Ectodermal cell (in vitro differentiated cells): ENCODE results near the gene OSBPL10.

Experiments
- H3K27ac ChIP-seq: 2 replicates; pipeline ENCODE4 v1.7.0; 2013; ENCODE audit warnings: mild to moderate bottlenecking, low read depth, low read length; ENCODE audit not compliant: insufficient read depth, poor library complexity, severe bottlenecking
- H3K27me3 ChIP-seq: 2 replicates; pipeline ENCODE4 v1.7.0; 2013; ENCODE audit warnings: mild to moderate bottlenecking, low read length; ENCODE audit not compliant: insufficient read depth, control insufficient read depth, poor library complexity, severe bottlenecking
- H3K36me3 ChIP-seq: one replicate; pipeline ENCODE4 v1.7.0; 2013; ENCODE audit warnings: low read length; ENCODE audit not compliant: control insufficient read depth, insufficient read depth
- H3K4me1 ChIP-seq: one replicate; pipeline ENCODE4 v1.7.0; 2013; ENCODE audit warnings: low read length; ENCODE audit not compliant: control insufficient read depth, insufficient read depth
- H3K4me3 ChIP-seq: 2 replicates; pipeline ENCODE4 v1.7.0; 2013; ENCODE audit warnings: low read depth, low read length, control low read depth; ENCODE audit not compliant: insufficient read depth
- H3K9me3 ChIP-seq: 2 replicates; pipeline ENCODE4 v1.7.0; 2013; ENCODE audit warnings: mild to moderate bottlenecking, low read length, moderate library complexity; ENCODE audit not compliant: control insufficient read depth
- WGBS, 2 experiments: methylation state at CpG; one replicate each; pipeline ENCODE4 v1.1.7; 2013; ENCODE audit warnings: missing lambda C conversion rate in 2 of 2; 5-methylcytosine and 5-hydroxymethylcytosine counted together

Gene OSBPL10

DNA sequence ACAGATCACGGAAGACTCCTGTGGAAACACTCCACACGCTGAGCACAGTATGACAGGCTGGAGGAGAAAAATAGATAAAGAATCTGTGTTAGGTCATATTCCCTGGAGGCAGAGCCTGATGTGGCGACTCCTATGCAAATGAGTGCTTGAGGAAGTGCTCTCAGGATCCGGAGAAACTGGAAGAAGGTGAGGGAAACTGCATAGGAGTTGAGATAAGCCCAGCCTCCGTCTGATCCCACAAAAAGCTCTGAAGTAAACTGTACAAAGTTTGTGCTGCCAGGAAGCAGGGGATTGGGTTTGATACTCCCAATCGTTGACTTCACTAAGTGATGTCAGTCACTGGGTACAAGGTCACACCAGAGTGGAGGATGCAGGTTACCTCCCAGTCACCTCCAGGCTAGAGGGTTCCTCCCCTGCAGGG lies 33.4 kb downstream of the OSBPL10 start:
- H3K36me3 ChIP-seq = no peaks in the 10 kb centered on the region
- WGBS, 2 experiments = 86% methylated on average over 6 of the region's 6 CpGs
- H3K27ac ChIP-seq = no peak overlapping the region
- no peaks in the 10 kb centered on the region for H3K27me3 ChIP-seq
- no peaks in the 10 kb centered on the region for H3K4me1 ChIP-seq
- H3K4me3 ChIP-seq = no peak overlapping the region
- no peaks in the 10 kb centered on the region for H3K9me3 ChIP-seq

GRCh38 chr3:31947162-31947561 lies 33.9 kb downstream of the OSBPL10 start:
- Histone ChIP-seq H3K36me3 (no peaks in the 10 kb centered on the region), H3K27ac (no peak overlapping the region), H3K4me1 (no peaks in the 10 kb centered on the region), H3K9me3 (no peaks in the 10 kb centered on the region), H3K4me3 (no peak overlapping the region), H3K27me3 (no peaks in the 10 kb centered on the region)
- WGBS, 2 experiments = 92 to 96% methylated on average over 4 of the region's 4 CpGs

- no peaks in the 10 kb centered on the region for H3K4me1 ChIP-seq
- H3K4me3 ChIP-seq = no peak overlapping the region
- no peaks in the 10 kb centered on the region for H3K9me3 ChIP-seq
- H3K27me3 ChIP-seq = no peaks in the 10 kb centered on the region
- 93 to 94% methylated on average over 10 of the region's 10 CpGs for WGBS, 2 experiments
- H3K36me3 ChIP-seq = no peaks in the 10 kb centered on the region
- no peak overlapping the region for H3K27ac ChIP-seq
These were observed 34.5 kb downstream of the OSBPL10 start for GRCh38 chr3:31946484-31947081.

GRCh38 chr3:31945738-31946052 lies 35.4 kb downstream of the OSBPL10 start:
- WGBS, 2 experiments = 93% methylated on average over 3 of the region's 3 CpGs

DNA sequence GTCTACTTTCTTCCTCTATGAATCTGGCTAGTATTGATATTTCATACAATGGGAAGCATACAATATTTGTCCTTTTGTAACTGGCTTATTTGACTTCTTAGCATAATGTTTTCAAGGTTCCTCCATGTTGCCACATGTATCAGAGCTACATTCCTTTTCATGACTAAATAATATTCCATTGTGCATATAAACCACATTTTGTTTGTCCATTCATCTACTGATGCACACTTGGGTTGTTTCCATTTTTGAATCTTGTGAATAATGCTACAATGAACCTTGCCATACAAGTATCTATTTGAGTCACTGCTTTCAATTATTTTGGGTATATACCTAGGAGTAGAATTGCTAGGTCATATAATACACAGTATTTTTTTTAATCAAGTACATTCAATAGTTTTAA lies 38.0 kb downstream of the OSBPL10 start:
- Histone ChIP-seq H3K27ac (no peak overlapping the region), H3K9me3 (no peaks in the 10 kb centered on the region), H3K4me1 (no peaks in the 10 kb centered on the region), H3K36me3 (no peaks in the 10 kb centered on the region), H3K27me3 (no peaks in the 10 kb centered on the region), H3K4me3 (no peak overlapping the region)

More at GRCh38 chr3:31945738-31946052, 35.4 kb downstream of the OSBPL10 start:
- no peaks in the 10 kb centered on the region for H3K4me1 ChIP-seq
- H3K27me3 ChIP-seq = no peaks in the 10 kb centered on the region
- no peaks in the 10 kb centered on the region for H3K9me3 ChIP-seq
- no peak overlapping the region for H3K4me3 ChIP-seq
- H3K36me3 ChIP-seq = no peaks in the 10 kb centered on the region
- H3K27ac ChIP-seq = no peak overlapping the region

DNA sequence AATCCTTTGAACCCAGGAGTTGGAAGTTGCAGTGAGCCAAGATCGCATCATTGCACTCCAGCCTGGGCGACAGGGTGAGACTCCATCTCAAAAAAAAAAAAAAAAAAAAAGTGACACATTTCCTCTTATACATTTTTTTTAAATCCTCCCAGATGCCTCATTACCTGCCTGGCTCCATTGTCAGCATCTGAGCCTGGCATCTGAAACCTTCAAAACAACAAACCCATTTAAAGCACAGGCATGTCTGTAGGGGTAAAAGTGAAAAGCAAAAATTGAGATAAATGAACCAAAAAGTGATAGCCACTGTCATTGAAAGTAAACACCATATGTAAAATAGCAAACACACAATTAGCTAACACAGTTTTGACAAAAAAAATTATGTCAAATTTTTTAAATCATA lies 38.6 kb downstream of the OSBPL10 start:
- 91 to 98% methylated on average over 2 of the region's 2 CpGs for WGBS, 2 experiments
- H3K4me3 ChIP-seq = no peak overlapping the region
- no peaks in the 10 kb centered on the region for H3K4me1 ChIP-seq
- H3K9me3 ChIP-seq = no peaks in the 10 kb centered on the region
- no peaks in the 10 kb centered on the region for H3K27me3 ChIP-seq
- no peak overlapping the region for H3K27ac ChIP-seq
- H3K36me3 ChIP-seq = no peaks in the 10 kb centered on the region

DNA sequence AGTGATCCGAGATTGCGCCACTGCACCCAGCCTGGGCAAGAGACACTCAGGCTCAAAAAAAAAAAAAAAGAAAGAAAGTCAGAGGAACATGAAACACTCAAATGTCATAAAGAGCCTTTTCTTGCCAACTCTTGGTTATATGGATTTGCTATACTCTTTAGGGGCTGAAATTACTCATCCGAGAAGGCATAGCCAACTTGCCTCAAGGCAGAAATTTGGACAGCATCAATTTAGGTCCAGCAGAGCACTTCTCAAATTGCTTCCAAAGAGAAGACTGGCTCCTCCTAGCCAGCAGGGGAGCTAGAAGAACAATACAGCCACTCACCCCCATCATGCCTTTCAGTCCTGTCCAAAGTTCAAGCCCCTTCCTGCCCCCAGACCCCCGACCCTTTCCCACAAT lies 43.8 kb downstream of the OSBPL10 start:
- 79% methylated on average over 4 of the region's 4 CpGs for WGBS, 2 experiments
- Histone ChIP-seq H3K27me3 (no peaks in the 10 kb centered on the region), H3K4me1 (no peaks in the 10 kb centered on the region), H3K27ac (no peak overlapping the region), H3K9me3 (no peaks in the 10 kb centered on the region), H3K4me3 (no peak overlapping the region), H3K36me3 (no peaks in the 10 kb centered on the region)

DNA sequence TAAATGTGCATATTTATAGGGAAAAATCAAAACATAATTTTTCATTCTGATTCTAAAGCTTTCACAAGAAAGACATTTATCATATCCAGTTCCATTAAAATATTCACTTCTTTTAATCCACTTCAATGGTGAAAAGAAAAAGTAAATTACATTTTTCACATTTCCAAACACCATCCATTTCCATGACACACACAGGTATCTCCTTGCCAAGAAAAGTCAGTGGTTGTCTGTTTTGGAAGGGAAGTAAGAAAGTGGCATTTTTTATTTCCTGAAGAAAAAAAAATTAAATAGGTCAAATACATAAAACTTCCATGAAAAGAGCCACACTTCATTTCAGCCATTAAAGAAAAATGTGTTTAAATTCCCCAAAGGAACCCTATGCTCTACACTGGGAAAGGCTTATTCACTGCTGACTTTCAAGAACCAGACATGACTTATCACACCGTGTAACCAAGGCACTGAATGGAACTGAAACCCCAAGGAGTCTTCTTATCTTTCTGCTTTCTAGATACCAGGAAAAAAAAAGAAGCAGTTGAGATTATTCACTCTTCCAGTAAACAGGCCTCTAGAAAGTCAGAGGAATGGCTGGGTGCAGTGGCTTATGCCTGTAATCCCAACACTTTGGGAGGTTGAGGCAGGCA lies 44.5 kb downstream of the OSBPL10 start:
- Histone ChIP-seq H3K9me3 (no peaks in the 10 kb centered on the region), H3K36me3 (no peaks in the 10 kb centered on the region), H3K27me3 (no peaks in the 10 kb centered on the region), H3K4me3 (no peak overlapping the region), H3K27ac (no peak overlapping the region), H3K4me1 (no peaks in the 10 kb centered on the region)
- 58 to 86% methylated on average over 1 of the region's 1 CpG for WGBS, 2 experiments

DNA sequence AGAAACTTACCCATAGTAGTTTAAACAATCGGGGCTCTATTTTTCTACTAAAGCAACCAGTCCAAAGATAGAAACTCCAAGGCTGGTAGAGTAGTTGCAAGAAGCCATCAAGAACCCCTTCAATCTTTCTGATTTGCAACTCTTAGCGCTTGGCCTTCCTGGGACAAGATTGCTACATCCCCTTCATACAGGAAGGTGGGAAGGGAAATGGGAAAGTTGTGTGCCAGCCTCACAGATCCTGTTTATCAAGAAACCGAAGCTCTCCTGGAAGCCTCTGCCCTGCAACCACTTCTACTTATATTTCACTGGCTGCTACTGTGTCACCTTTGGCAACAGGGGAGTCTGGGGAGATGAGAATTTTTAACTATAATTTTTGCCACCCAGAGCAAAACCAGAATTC lies 46.2 kb downstream of the OSBPL10 start:
- Histone ChIP-seq H3K27ac (no peak overlapping the region), H3K4me1 (no peaks in the 10 kb centered on the region), H3K9me3 (no peaks in the 10 kb centered on the region), H3K36me3 (no peaks in the 10 kb centered on the region), H3K27me3 (no peaks in the 10 kb centered on the region), H3K4me3 (no peak overlapping the region)
- 82 to 98% methylated on average over 3 of the region's 3 CpGs for WGBS, 2 experiments

DNA sequence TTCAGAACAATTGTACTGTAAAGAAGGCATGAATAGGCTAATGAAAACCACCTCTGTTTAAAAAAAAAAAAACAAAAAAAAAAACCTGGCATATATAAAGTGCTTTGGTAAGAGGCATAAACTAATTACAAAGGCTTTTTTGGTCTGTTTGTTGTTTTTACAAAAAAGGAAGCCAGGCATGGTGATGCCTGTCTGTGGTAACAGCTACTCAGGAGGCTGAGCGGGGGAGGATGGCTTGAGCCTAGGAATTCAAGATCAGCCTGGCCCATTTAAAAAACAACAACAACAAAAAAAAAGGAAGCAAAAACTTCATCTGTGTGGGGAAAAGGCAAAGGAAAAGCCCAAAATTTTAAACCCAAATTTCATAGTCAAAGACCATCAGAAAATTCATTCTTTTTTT lies 47.0 kb downstream of the OSBPL10 start:
- Histone ChIP-seq H3K4me1 (no peaks in the 10 kb centered on the region), H3K9me3 (no peaks in the 10 kb centered on the region), H3K36me3 (no peaks in the 10 kb centered on the region), H3K27me3 (no peaks in the 10 kb centered on the region), H3K27ac (no peak overlapping the region), H3K4me3 (no peak overlapping the region)
- WGBS, 2 experiments = 88% methylated on average over 1 of the region's 1 CpG; no CpG with 5 or more reads in 1 of the 2 experiments

- H3K9me3 ChIP-seq = no peaks in the 10 kb centered on the region
- 93 to 96% methylated on average over 3 of the region's 3 CpGs for WGBS, 2 experiments
- H3K27me3 ChIP-seq = no peaks in the 10 kb centered on the region
- no peak overlapping the region for H3K4me3 ChIP-seq
- no peak overlapping the region for H3K27ac ChIP-seq
- H3K4me1 ChIP-seq = no peaks in the 10 kb centered on the region
- no peaks in the 10 kb centered on the region for H3K36me3 ChIP-seq
These were observed 48.1 kb downstream of the OSBPL10 start for GRCh38 chr3:31932990-31933389.
